ENCODE measurements around the gene KIF12.

The KIF12 gene
- total RNA-seq = 0 to 0.10 (median 0) reads per million in 9 experiments

DNA sequence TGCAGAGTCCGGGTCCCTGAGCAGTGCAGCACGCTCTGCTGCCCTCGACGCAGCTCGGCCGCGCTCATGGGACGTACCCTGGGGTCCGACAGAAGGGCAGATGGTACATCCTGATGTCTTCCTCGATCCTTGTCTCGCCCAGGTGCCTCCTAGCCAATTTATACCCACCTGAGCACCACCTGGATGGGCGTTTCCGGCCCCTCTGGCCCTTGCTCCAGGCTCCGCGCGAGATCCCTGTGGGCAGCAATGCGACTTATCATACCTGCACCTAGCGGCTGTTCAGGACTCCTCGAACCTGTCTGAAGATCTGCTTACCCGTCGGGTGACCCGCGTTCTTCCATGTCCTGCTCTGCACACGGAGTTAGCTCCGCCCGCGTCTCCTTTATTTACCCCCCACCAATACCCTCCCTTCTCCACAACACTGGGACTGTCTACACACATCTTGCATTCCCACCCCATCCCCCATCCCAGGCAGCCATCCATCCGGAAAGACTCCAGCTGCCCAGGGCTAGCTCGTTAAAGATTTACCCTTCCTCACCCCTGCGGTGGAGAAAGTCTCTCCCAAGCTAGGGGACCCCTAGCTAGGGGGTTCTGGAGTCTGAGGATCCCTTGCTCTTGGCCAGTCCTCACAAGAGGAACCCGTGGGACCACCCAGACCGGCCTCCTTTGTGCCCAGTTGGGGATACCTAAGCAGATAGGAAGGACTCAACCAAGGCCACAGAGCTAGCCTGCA, at the start of gene KIF12:
TSS of gene KIF12 (minus strand) at position 357 of the 733 bp plus-strand sequence. CDS start at position 341, 16 bp downstream.
- Mint-ChIP-seq H3K4me3 (peak within 1 kb of the TSS; percentile 14 to 63), H3K36me3 (ENCODE audit: insufficient read depth) (no peaks in the 10 kb centered on the region), H3K27me3 (peaks cover 49 to 77% of the 10 kb centered on the region in 2 donors), H3K27ac (no peak within 1 kb of the TSS), H3K4me1 (ENCODE audit: low read depth in 2 of 2) (peaks cover 8 to 11% of the 10 kb centered on the region in 2 donors), H3K9me3 (peaks cover 0 to 8% of the 10 kb centered on the region in 2 donors)
- ATAC-seq (replicated peaks) (no peak), DNase-seq (no peak)

DNA sequence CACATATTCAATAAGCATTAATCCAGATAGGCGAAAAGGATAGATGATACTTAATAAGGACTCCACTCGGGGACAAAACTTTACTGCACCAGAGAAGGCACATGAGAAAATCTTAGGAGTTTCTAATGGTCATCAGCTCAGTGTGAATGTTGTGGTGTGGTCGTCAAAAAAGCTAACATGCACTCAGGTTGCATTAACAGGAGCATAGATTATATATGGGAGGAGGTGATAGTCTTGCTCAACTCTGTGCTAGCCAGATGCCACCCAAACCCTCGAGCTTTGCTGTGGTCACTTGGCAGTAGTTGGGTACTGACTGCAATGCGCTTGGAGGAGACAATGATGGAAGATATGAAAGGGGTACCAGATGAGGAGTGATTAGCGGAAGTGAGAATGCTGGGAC, 47.6 kb upstream of the KIF12 start:
- H3K4me1 Mint-ChIP-seq (ENCODE audit: low read depth in 2 of 2) = no peaks in the 10 kb centered on the region
- H3K4me3 Mint-ChIP-seq = no peak overlapping the region
- H3K27me3 Mint-ChIP-seq = peaks cover 47 to 83% of the 10 kb centered on the region in 2 donors
- no peak for DNase-seq
- H3K36me3 Mint-ChIP-seq (ENCODE audit: insufficient read depth) = no peaks in the 10 kb centered on the region
- ATAC-seq (replicated peaks) = no peak
- no peaks in the 10 kb centered on the region for H3K9me3 Mint-ChIP-seq
- H3K27ac Mint-ChIP-seq = no peak overlapping the region

DNA sequence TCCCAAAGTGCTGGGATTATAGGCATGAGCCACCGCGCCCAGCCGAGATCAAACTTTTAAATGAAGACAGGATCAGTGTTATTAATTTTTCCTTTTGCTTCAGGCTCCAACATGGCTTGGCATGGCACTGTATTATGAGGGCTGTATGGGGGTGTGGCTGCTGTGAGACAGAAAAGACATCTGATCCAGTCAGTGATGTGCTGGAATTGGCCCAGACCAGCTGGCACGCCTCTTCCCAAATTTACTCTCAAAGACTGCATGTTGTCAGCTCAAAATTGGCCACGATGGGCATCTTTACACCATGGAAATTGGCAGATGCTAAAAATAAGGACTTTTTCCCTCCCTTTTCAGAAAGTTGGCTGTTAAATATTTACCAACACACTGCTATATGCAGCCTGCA, 44.1 kb upstream of the KIF12 start:
- H3K4me1 Mint-ChIP-seq (ENCODE audit: low read depth in 2 of 2) = no peaks in the 10 kb centered on the region
- H3K4me3 Mint-ChIP-seq = no peak overlapping the region

GRCh38 chr9:114141553-114142402, 42.7 kb upstream of the KIF12 start:
- ATAC-seq (replicated peaks) (no peak), DNase-seq (no peak)
- no peaks in the 10 kb centered on the region for H3K36me3 Mint-ChIP-seq (ENCODE audit: insufficient read depth)
- H3K4me1 Mint-ChIP-seq (ENCODE audit: low read depth in 2 of 2) = no peaks in the 10 kb centered on the region
- no peak overlapping the region for H3K4me3 Mint-ChIP-seq
- H3K27ac Mint-ChIP-seq = no peak overlapping the region
- H3K9me3 Mint-ChIP-seq = no peaks in the 10 kb centered on the region
- peaks cover 34 to 70% of the 10 kb centered on the region in 2 donors for H3K27me3 Mint-ChIP-seq

More for the DNA sequence above, 44.1 kb upstream of the KIF12 start:
- Mint-ChIP-seq H3K27me3 (peaks cover 26 to 69% of the 10 kb centered on the region in 2 donors), H3K9me3 (no peaks in the 10 kb centered on the region), H3K27ac (peak overlapping the region in 1 of 2 donors; percentile 15), H3K36me3 (ENCODE audit: insufficient read depth) (no peaks in the 10 kb centered on the region)
- no peak for ATAC-seq (replicated peaks)
- DNase-seq = no peak

GRCh38 chr9:114140850-114141249, 41.8 kb upstream of the KIF12 start:
- ATAC-seq (replicated peaks) (no peak), DNase-seq (no peak)
- H3K9me3 Mint-ChIP-seq = no peaks in the 10 kb centered on the region
- no peak overlapping the region for H3K4me3 Mint-ChIP-seq
- no peaks in the 10 kb centered on the region for H3K4me1 Mint-ChIP-seq (ENCODE audit: low read depth in 2 of 2)
- H3K36me3 Mint-ChIP-seq (ENCODE audit: insufficient read depth) = no peaks in the 10 kb centered on the region
- H3K27ac Mint-ChIP-seq = no peak overlapping the region
- peaks cover 31 to 63% of the 10 kb centered on the region in 2 donors for H3K27me3 Mint-ChIP-seq

GRCh38 chr9:114140401-114140800, 41.3 kb upstream of the KIF12 start:
- no peaks in the 10 kb centered on the region for H3K36me3 Mint-ChIP-seq (ENCODE audit: insufficient read depth)
- no peaks in the 10 kb centered on the region for H3K4me1 Mint-ChIP-seq (ENCODE audit: low read depth in 2 of 2)
- ATAC-seq (replicated peaks) = no peak
- H3K27me3 Mint-ChIP-seq = peaks cover 35 to 63% of the 10 kb centered on the region in 2 donors
- H3K4me3 Mint-ChIP-seq = no peak overlapping the region
- no peaks in the 10 kb centered on the region for H3K9me3 Mint-ChIP-seq
- H3K27ac Mint-ChIP-seq = no peak overlapping the region
- DNase-seq = no peak

GRCh38 chr9:114139071-114139470, 40.0 kb upstream of the KIF12 start:
- H3K9me3 Mint-ChIP-seq = no peaks in the 10 kb centered on the region
- no peak for ATAC-seq (replicated peaks)

GRCh38 chr9:114138552-114138971, 39.5 kb upstream of the KIF12 start:
- no peaks in the 10 kb centered on the region for H3K9me3 Mint-ChIP-seq
- no peaks in the 10 kb centered on the region for H3K36me3 Mint-ChIP-seq (ENCODE audit: insufficient read depth)
- H3K4me1 Mint-ChIP-seq (ENCODE audit: low read depth in 2 of 2) = no peaks in the 10 kb centered on the region
- H3K27ac Mint-ChIP-seq = no peak overlapping the region
- H3K27me3 Mint-ChIP-seq = peaks cover 39 to 56% of the 10 kb centered on the region in 2 donors
- no peak overlapping the region for H3K4me3 Mint-ChIP-seq
- DNase-seq = no peak
- ATAC-seq (replicated peaks) = no peak

More at GRCh38 chr9:114139071-114139470, 40.0 kb upstream of the KIF12 start:
- Mint-ChIP-seq H3K36me3 (ENCODE audit: insufficient read depth) (no peaks in the 10 kb centered on the region), H3K4me1 (ENCODE audit: low read depth in 2 of 2) (no peaks in the 10 kb centered on the region), H3K4me3 (no peak overlapping the region), H3K27ac (no peak overlapping the region), H3K27me3 (peaks cover 37 to 56% of the 10 kb centered on the region in 2 donors)
- no peak for DNase-seq

GRCh38 chr9:114137831-114138230, 38.7 kb upstream of the KIF12 start:
- DNase-seq (no peak), ATAC-seq (replicated peaks) (no peak)
- Mint-ChIP-seq H3K4me3 (no peak overlapping the region), H3K4me1 (ENCODE audit: low read depth in 2 of 2) (no peaks in the 10 kb centered on the region), H3K27ac (no peak overlapping the region), H3K27me3 (peaks cover 39 to 56% of the 10 kb centered on the region in 2 donors), H3K9me3 (no peaks in the 10 kb centered on the region), H3K36me3 (ENCODE audit: insufficient read depth) (no peaks in the 10 kb centered on the region)

DNA sequence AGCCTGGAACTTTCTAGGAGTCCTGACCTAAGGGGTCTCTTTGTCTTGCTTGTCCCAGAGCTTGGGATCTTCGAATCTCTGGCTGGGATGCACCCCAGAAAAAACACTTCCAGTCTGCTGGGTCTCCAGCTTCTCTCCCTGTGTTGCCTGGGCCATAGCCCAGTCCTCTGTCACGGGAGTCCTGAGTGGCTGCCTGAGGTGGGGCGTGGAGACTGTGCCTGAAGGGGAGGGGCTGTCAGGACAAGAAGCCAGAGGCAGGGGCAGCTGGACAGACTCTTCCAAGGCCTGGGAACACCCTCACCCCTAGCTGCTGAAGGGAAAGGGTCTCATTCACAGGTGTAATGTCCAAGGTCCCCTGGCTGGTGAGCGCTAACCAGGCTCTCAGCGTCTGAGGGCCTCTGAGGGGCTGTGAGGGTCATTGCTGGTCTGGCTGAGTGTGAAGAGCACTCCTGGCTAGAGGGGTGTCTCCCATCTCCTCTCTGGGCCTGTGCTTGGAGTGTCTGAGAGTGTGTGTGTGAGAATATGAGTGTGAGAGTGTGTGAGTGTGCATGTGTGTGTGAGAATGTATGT, 35.8 kb upstream of the KIF12 start:
- H3K36me3 Mint-ChIP-seq (ENCODE audit: insufficient read depth) = no peaks in the 10 kb centered on the region
- no peak for ATAC-seq (replicated peaks)
- H3K27ac Mint-ChIP-seq = no peak overlapping the region
- no peaks in the 10 kb centered on the region for H3K4me1 Mint-ChIP-seq (ENCODE audit: low read depth in 2 of 2)
- H3K27me3 Mint-ChIP-seq = peaks cover 42 to 51% of the 10 kb centered on the region in 2 donors
- no peak for DNase-seq
- no peak overlapping the region for H3K4me3 Mint-ChIP-seq
- no peaks in the 10 kb centered on the region for H3K9me3 Mint-ChIP-seq

DNA sequence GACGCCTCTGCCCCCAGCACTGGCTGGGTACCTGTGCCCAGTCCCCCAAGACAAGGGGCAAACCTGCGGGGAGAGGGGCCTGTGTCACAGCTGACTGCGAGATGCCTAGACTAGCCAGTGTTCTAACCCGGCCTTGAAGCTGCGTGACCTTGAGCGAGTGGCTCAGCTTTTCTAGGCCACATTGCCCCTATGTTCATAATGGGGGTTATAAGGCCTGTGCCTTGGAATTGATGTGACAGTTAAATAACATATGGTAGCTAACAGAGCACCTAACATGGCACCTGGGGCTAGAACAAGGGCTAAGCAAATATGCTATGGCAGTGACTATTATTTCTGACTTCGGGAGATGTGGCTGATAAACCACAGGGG, 33.4 kb upstream of the KIF12 start:
- Mint-ChIP-seq H3K27ac (no peak overlapping the region), H3K27me3 (peaks cover 57 to 67% of the 10 kb centered on the region in 2 donors), H3K4me3 (no peak overlapping the region), H3K9me3 (peaks cover 0 to under 1% of the 10 kb centered on the region in 2 donors), H3K4me1 (ENCODE audit: low read depth in 2 of 2) (no peaks in the 10 kb centered on the region), H3K36me3 (ENCODE audit: insufficient read depth) (no peaks in the 10 kb centered on the region)
- no peak for ATAC-seq (replicated peaks)
- DNase-seq = no peak

GRCh38 chr9:114131808-114132549, 32.9 kb upstream of the KIF12 start:
- Mint-ChIP-seq H3K4me3 (no peak overlapping the region), H3K9me3 (peaks cover 2 to 6% of the 10 kb centered on the region in 2 donors), H3K27ac (no peak overlapping the region), H3K4me1 (ENCODE audit: low read depth in 2 of 2) (no peaks in the 10 kb centered on the region), H3K36me3 (ENCODE audit: insufficient read depth) (no peaks in the 10 kb centered on the region), H3K27me3 (peaks cover 57 to 67% of the 10 kb centered on the region in 2 donors)
- ATAC-seq (replicated peaks) (no peak), DNase-seq (no peak)

Data from effector memory CD8-positive, alpha-beta T cell (primary cell).